Loucy (cell line): ENCODE data around the gene OR52E2.

Experiments
- H2AFZ ChIP-seq: fragments of 200-600 bp; sonication (generic); 2 replicates; pipeline ENCODE4 v1.6.0; 2016; ENCODE audit warnings: antibody characterized with exemption, mild to moderate bottlenecking, low read length, moderate library complexity
- H3F3A ChIP-seq: fragments of 200-600 bp; 2 replicates; pipeline ENCODE4 v1.6.0; 2016; ENCODE audit warnings: antibody characterized with exemption, low read depth, mild to moderate bottlenecking
- H3K27me3 ChIP-seq: fragments of 200-600 bp; sonication (generic); 2 replicates; pipeline ENCODE4 v1.6.1; 2014; ENCODE audit warnings: low read length, mild to moderate bottlenecking; ENCODE audit not compliant: insufficient read depth, poor library complexity, severe bottlenecking
- H3K36me3 ChIP-seq: fragments of 200-600 bp; sonication (generic); 2 replicates; pipeline ENCODE4 v1.6.1; 2016; ENCODE audit warnings: low read length; ENCODE audit not compliant: insufficient read depth
- H3K4me1 ChIP-seq: fragments of 200-600 bp; sonication (generic); 2 replicates; pipeline ENCODE4 v1.5.1; 2014; ENCODE audit warnings: low read length, mild to moderate bottlenecking; ENCODE audit not compliant: insufficient read depth, poor library complexity, severe bottlenecking
- H3K4me2 ChIP-seq: fragments of 200-600 bp; sonication (generic); 2 replicates; pipeline ENCODE4 v1.6.0; 2014; ENCODE audit warnings: antibody characterized with exemption, low read length, low read depth, mild to moderate bottlenecking; ENCODE audit not compliant: poor library complexity, severe bottlenecking
- H3K4me3 ChIP-seq: fragments of 200-600 bp; sonication (generic); 2 replicates; pipeline ENCODE4 v1.5.1; 2014; ENCODE audit warnings: low read length, mild to moderate bottlenecking, mixed read lengths; ENCODE audit not compliant: poor library complexity, severe bottlenecking
- H3K79me2 ChIP-seq: fragments of 200-600 bp; sonication (generic); 2 replicates; pipeline ENCODE4 v1.6.1; 2014; ENCODE audit warnings: low read length; ENCODE audit not compliant: insufficient read depth
- H3K9ac ChIP-seq: fragments of 200-600 bp; sonication (generic); 2 replicates; pipeline ENCODE4 v1.6.0; 2014; ENCODE audit warnings: mild to moderate bottlenecking, low read depth, low read length, moderate library complexity; ENCODE audit not compliant: poor library complexity, severe bottlenecking
- H3K9me2 ChIP-seq: fragments of 200-600 bp; sonication (generic); replicated peaks from 2 replicates; pipeline ENCODE4 v1.6.1; 2016; ENCODE audit warnings: low read depth, low read length, mixed read lengths
- H3K9me3 ChIP-seq: fragments of 200-600 bp; sonication (generic); 2 replicates; pipeline ENCODE4 v1.6.1; 2014; ENCODE audit warnings: mild to moderate bottlenecking, antibody characterized with exemption, low read length, low read depth; ENCODE audit not compliant: insufficient read depth
- H4K20me1 ChIP-seq: fragments of 200-600 bp; sonication (generic); 2 replicates; pipeline ENCODE4 v1.6.0; 2014; ENCODE audit warnings: antibody characterized with exemption, low read length, mild to moderate bottlenecking; ENCODE audit not compliant: insufficient read depth, poor library complexity, severe bottlenecking
- CTCF ChIP-seq: fragments of 200-600 bp; sonication (generic); conservative IDR thresholded peaks from 2 replicates; pipeline ENCODE4 v1.5.1; 2014; ENCODE audit warnings: mild to moderate bottlenecking, antibody characterized with exemption, low read length
- EZH2phosphoT487 ChIP-seq: fragments of 200-600 bp; IDR thresholded peaks from 2 replicates; pipeline ENCODE4 v1.6.1; 2018; ENCODE audit warnings: antibody characterized with exemption, mild to moderate bottlenecking, moderate library complexity, borderline replicate concordance

Gene OR52E2

GRCh38 chr11:5090668-5091067 lies 31.2 kb upstream of the OR52E2 start:
- no peak overlapping the region for H3K4me3 ChIP-seq
- no peaks in the 10 kb centered on the region for H3K27me3 ChIP-seq
- no peak overlapping the region for H3K9ac ChIP-seq
- no peaks in the 10 kb centered on the region for H3F3A ChIP-seq
- H3K36me3 ChIP-seq: no peaks in the 10 kb centered on the region
- H3K4me2 ChIP-seq: no peak overlapping the region
- H3K9me2 ChIP-seq: no peaks in the 10 kb centered on the region
- H3K4me1 ChIP-seq: no peaks in the 10 kb centered on the region
- no peaks in the 10 kb centered on the region for H3K9me3 ChIP-seq
- TF ChIP-seq EZH2phosphoT487: no peak
- no peak for TF ChIP-seq CTCF
- H4K20me1 ChIP-seq: no peaks in the 10 kb centered on the region
- H3K79me2 ChIP-seq: no peaks in the 10 kb centered on the region
- H2AFZ ChIP-seq: no peak overlapping the region

- Histone ChIP-seq H3K9me2 (no peaks in the 10 kb centered on the region), H3K4me1 (no peaks in the 10 kb centered on the region), H3K27me3 (no peaks in the 10 kb centered on the region), H3K4me2 (no peak overlapping the region), H3K4me3 (no peak overlapping the region), H3K79me2 (no peaks in the 10 kb centered on the region), H4K20me1 (no peaks in the 10 kb centered on the region), H3K9ac (no peak overlapping the region), H3K36me3 (no peaks in the 10 kb centered on the region), H3K9me3 (no peaks in the 10 kb centered on the region), H2AFZ (no peak overlapping the region), H3F3A (no peaks in the 10 kb centered on the region)
- TF ChIP-seq CTCF: no peak
These were observed 29.1 kb upstream of the OR52E2 start for GRCh38 chr11:5088556-5088955.

- H3K4me2 ChIP-seq: no peak overlapping the region
- H3F3A ChIP-seq: no peaks in the 10 kb centered on the region
- H3K9me2 ChIP-seq: no peaks in the 10 kb centered on the region
- H3K9me3 ChIP-seq: no peaks in the 10 kb centered on the region
- H3K4me3 ChIP-seq: no peak overlapping the region
- no peak overlapping the region for H2AFZ ChIP-seq
- H3K36me3 ChIP-seq: no peaks in the 10 kb centered on the region
- H3K4me1 ChIP-seq: no peaks in the 10 kb centered on the region
- no peak for TF ChIP-seq EZH2phosphoT487
- TF ChIP-seq CTCF: no peak
- H3K9ac ChIP-seq: no peak overlapping the region
- H4K20me1 ChIP-seq: no peaks in the 10 kb centered on the region
- H3K27me3 ChIP-seq: no peaks in the 10 kb centered on the region
- no peaks in the 10 kb centered on the region for H3K79me2 ChIP-seq
These were observed 24.2 kb upstream of the OR52E2 start for GRCh38 chr11:5083602-5084001.
